Fibroblast of pulmonary artery (primary cell): ENCODE data around the gene LYPD4.
A peak's percentile ranks its signal among the peaks of the same experiment; 100 is the strongest.

Experiments
- DNase-seq: peaks from one replicate; pipeline ENCODE4 v3.0.0-alpha.2; 2010; ENCODE audit warnings: low read depth
- H3K4me3 ChIP-seq: replicated peaks from 2 replicates; pipeline ENCODE4 v1.5.1; 2011; ENCODE audit warnings: low read depth, mild to moderate bottlenecking, control low read depth, low read length, moderate library complexity
- TF ChIP-seq, protein P1 (sequence below): IDR thresholded peaks from 2 replicates; pipeline ENCODE4 v1.5.1; 2011; ENCODE audit warnings: mild to moderate bottlenecking, control low read depth, low read length, inconsistent platforms; ENCODE audit errors: missing control alignments

LYPD4 gene

DNA sequence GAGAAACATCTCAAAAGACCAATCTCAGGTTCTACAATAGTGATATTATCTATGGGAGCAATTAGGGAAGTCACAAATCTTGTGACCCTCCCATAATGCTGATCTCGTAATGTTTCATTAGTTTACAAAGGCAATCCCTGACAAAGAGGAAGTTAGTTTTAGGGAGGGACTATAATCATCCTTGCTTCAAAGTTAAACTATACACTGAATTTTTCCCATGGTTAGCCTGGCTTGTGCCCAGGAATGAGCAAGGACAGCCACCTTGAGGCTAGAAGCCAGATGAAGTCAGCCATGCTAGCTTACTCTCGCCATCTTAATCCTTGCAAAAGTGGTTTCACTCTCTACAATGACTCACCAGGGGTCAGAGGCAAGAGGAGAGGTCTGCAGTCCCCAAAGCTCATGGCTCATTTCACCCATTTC is 42.7 kb downstream of the LYPD4 start:
- DNase-seq = no peak
- TF ChIP-seq, protein P1, sequence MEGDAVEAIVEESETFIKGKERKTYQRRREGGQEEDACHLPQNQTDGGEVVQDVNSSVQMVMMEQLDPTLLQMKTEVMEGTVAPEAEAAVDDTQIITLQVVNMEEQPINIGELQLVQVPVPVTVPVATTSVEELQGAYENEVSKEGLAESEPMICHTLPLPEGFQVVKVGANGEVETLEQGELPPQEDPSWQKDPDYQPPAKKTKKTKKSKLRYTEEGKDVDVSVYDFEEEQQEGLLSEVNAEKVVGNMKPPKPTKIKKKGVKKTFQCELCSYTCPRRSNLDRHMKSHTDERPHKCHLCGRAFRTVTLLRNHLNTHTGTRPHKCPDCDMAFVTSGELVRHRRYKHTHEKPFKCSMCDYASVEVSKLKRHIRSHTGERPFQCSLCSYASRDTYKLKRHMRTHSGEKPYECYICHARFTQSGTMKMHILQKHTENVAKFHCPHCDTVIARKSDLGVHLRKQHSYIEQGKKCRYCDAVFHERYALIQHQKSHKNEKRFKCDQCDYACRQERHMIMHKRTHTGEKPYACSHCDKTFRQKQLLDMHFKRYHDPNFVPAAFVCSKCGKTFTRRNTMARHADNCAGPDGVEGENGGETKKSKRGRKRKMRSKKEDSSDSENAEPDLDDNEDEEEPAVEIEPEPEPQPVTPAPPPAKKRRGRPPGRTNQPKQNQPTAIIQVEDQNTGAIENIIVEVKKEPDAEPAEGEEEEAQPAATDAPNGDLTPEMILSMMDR = no peak
- H3K4me3 ChIP-seq = no peak overlapping the region

DNA sequence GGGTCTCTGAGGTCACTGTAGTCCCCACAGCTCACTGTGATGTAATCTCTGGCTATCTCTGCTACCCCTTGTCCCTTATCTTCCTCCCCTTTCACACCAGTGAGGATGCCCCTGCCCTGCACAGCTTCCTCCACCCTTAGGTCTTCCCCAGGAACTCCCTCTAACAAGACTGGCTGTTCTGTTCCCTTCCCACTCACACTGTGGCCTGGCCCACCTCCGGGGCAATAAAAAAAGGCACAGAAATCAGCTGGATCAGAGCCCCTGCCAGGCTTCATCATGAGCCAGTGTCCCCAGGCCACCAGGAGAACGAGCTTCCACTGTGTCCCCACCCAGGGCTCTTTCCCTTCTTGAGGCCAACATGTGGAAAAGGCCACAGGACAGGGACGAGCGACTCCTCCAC is 43.5 kb downstream of the LYPD4 start:
- no peak for DNase-seq
- TF ChIP-seq, protein P1 = no peak
- H3K4me3 ChIP-seq = no peak overlapping the region

- TF ChIP-seq, protein P1 = no peak
- H3K4me3 ChIP-seq = no peak overlapping the region
- no peak for DNase-seq
Measured at GRCh38 chr19:41799444-41800000, 45.0 kb downstream of the LYPD4 start.

- DNase-seq = no peak
- TF ChIP-seq, protein P1 = no peak
- H3K4me3 ChIP-seq = no peak overlapping the region
Measured at GRCh38 chr19:41796901-41797300, 47.6 kb downstream of the LYPD4 start.

- no peak within 1 kb of the TSS for H3K4me3 ChIP-seq
- TF ChIP-seq, protein P1 = no peak
- DNase-seq = no peak
Measured at GRCh38 chr19:41796362-41796761, 48.1 kb downstream of the LYPD4 start, which contains the start of gene CEACAM3. Gene CEACAM3 (plus strand): TSS chr19:41796587. CDS start chr19:41796678, 91 bp downstream.

- no peak overlapping the region for H3K4me3 ChIP-seq
- peak; percentile 48 for DNase-seq
- TF ChIP-seq, protein P1 = peak; percentile 79
Measured at GRCh38 chr19:41795031-41795461, 49.4 kb downstream of the LYPD4 start.

DNA sequence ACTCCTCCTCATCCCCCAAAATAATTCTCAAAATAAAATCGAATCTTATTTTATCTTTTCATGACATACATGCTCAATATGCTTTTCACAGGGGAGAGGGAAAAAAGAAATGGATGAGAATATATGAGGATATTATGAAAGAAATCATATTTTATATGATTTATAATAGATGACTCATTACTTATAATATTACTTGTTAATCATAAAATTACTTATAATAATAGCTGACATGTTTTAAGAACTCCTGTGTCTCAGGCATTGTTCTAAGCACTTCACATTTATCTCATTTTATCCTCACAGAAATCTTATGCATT is 51.1 kb downstream of the LYPD4 start:
- TF ChIP-seq, protein P1 = no peak
- H3K4me3 ChIP-seq = no peak overlapping the region
- no peak for DNase-seq
